Measurements from ENCODE around the gene C19orf38.

Gene C19orf38

DNA sequence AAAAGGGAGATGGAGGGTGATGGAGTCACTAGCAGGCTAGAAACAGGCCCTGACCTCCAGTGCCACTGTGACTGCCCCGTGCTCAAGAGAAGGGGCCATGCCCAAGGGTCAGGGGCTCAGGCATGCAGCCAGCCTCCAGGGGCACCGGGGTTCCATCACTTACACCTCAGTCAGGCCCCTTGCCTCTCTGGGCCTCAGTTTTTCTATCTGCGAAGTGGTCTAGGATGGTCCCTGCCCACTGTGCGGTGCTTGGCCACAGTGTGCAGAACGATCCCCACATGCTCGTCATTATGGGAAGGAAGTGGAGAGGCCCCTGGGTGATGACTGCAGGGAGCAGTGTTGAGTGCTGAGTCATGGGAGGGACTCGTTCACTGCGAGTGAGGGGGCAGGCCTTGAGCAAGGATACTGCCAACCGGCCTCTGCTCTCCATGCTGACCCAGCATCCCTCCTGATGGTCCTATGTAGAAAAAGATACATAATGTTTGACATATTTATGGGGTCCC lies 35.3 kb upstream of the C19orf38 start:
- Mint-ChIP-seq H3K4me3 (peak overlapping the region in 1 of 3 experiments; percentile 24), H3K27ac (peak overlapping the region; percentile 37 to 81 (median 80)), H3K36me3 (ENCODE audit: low read depth) (peaks cover 40% of the 10 kb centered on the region), H3K4me1 (peaks cover 20% of the 10 kb centered on the region), H3K27me3 (ENCODE audit: low read depth) (no peaks in the 10 kb centered on the region), H3K9me3 (no peaks in the 10 kb centered on the region)
- TF ChIP-seq, protein P1, sequence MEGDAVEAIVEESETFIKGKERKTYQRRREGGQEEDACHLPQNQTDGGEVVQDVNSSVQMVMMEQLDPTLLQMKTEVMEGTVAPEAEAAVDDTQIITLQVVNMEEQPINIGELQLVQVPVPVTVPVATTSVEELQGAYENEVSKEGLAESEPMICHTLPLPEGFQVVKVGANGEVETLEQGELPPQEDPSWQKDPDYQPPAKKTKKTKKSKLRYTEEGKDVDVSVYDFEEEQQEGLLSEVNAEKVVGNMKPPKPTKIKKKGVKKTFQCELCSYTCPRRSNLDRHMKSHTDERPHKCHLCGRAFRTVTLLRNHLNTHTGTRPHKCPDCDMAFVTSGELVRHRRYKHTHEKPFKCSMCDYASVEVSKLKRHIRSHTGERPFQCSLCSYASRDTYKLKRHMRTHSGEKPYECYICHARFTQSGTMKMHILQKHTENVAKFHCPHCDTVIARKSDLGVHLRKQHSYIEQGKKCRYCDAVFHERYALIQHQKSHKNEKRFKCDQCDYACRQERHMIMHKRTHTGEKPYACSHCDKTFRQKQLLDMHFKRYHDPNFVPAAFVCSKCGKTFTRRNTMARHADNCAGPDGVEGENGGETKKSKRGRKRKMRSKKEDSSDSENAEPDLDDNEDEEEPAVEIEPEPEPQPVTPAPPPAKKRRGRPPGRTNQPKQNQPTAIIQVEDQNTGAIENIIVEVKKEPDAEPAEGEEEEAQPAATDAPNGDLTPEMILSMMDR (IDR thresholded peaks at IDR 0.05; ENCODE audit: unreplicated experiment in 3 of 3), result no peak

GRCh38 chr19:10815007-10815536 lies 33.1 kb upstream of the C19orf38 start:
- TF ChIP-seq, protein P1 (IDR thresholded peaks at IDR 0.05; ENCODE audit: unreplicated experiment in 3 of 3), result no peak
- H3K36me3 Mint-ChIP-seq (ENCODE audit: low read depth), result peaks cover 32% of the 10 kb centered on the region
- peaks cover 15% of the 10 kb centered on the region for H3K4me1 Mint-ChIP-seq
- peak overlapping the region in 1 of 3 experiments; percentile 15 for H3K4me3 Mint-ChIP-seq
- no peaks in the 10 kb centered on the region for H3K9me3 Mint-ChIP-seq
- H3K27me3 Mint-ChIP-seq (ENCODE audit: low read depth), result no peaks in the 10 kb centered on the region
- no peak overlapping the region for H3K27ac Mint-ChIP-seq

- peak overlapping the region; percentile 82 to 91 (median 89) for H3K4me3 Mint-ChIP-seq
- peak overlapping the region; percentile 74 to 97 (median 93) for H3K27ac Mint-ChIP-seq
- no peaks in the 10 kb centered on the region for H3K9me3 Mint-ChIP-seq
- TF ChIP-seq, protein P1 (IDR thresholded peaks at IDR 0.05; ENCODE audit: unreplicated experiment in 3 of 3), result no peak
- no peaks in the 10 kb centered on the region for H3K27me3 Mint-ChIP-seq (ENCODE audit: low read depth)
- peaks cover 41% of the 10 kb centered on the region for H3K36me3 Mint-ChIP-seq (ENCODE audit: low read depth)
- H3K4me1 Mint-ChIP-seq, result peaks cover 15% of the 10 kb centered on the region
These were observed 32.1 kb upstream of the C19orf38 start for GRCh38 chr19:10815969-10816644.

DNA sequence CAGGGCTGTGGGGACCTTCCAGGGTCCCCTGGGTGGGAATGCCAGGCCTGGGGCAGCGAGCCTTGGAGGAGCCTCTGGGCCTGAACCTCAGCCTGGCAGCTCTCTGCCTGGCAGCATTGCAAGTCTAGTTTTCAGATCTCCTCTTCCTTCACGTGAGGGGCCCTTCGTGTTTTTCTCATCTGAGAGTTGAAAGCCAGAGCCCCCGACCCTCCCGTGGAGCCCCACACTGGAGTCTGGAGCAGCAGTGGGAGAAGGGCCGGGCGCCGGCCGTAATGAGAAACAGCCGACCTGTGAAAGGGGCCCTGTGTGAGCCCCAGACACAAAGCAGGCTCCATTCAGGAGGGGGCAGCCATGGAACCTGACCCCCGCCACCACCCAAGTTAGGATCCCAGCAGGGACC lies 31.5 kb upstream of the C19orf38 start:
- no peaks in the 10 kb centered on the region for H3K9me3 Mint-ChIP-seq
- H3K36me3 Mint-ChIP-seq (ENCODE audit: low read depth), result peaks cover 43% of the 10 kb centered on the region
- H3K4me1 Mint-ChIP-seq, result peaks cover 15% of the 10 kb centered on the region
- H3K27me3 Mint-ChIP-seq (ENCODE audit: low read depth), result no peaks in the 10 kb centered on the region
- H3K4me3 Mint-ChIP-seq, result peak overlapping the region; percentile 82 to 91 (median 89)
- TF ChIP-seq, protein P1 (IDR thresholded peaks at IDR 0.05; ENCODE audit: unreplicated experiment in 3 of 3), result no peak
- peak overlapping the region; percentile 74 to 97 (median 93) for H3K27ac Mint-ChIP-seq

- Mint-ChIP-seq H3K4me1 (peaks cover 15% of the 10 kb centered on the region), H3K27me3 (ENCODE audit: low read depth) (no peaks in the 10 kb centered on the region), H3K36me3 (ENCODE audit: low read depth) (peaks cover 43% of the 10 kb centered on the region), H3K4me3 (peak overlapping the region; percentile 82 to 91 (median 89)), H3K27ac (peak overlapping the region; percentile 93 to 98 (median 97)), H3K9me3 (no peaks in the 10 kb centered on the region)
- TF ChIP-seq, protein P1 (IDR thresholded peaks at IDR 0.05; ENCODE audit: unreplicated experiment in 3 of 3), result no peak
These were observed 30.8 kb upstream of the C19orf38 start for GRCh38 chr19:10817291-10818038.

Data from nephron (organoid).